ENCODE measurements around the gene CAB39L. TPM values are rescaled to one million over a fixed set of nuclear protein-coding genes. Genes with fewer than 3 reads are reported as not detected.
A peak's percentile ranks its signal among the peaks of the same experiment; 100 is the strongest.

The CAB39L gene
- total and polyA plus RNA-seq, 2 of the 13 experiments (the other 11 are each of a cell fraction or from before 2014, with no cell fraction given): 3.1 to 6.1 TPM

GRCh38 chr13:49450105-49450819 lies 6.4 kb upstream of the CAB39L start (continued):
- no peak for TF ChIP-seq GMEB2 (CRISPR knock-in tag; IDR thresholded peaks at IDR 0.05; ENCODE audit: low read depth)
- TF ChIP-seq ZNF7 (CRISPR knock-in tag; IDR thresholded peaks at IDR 0.05): no peak

- ChIA-PET POLR2A (no interaction called here), CTCF (ENCODE audit: low intra/inter-chr PET ratio, low total read pairs) (no interaction called here)
- Histone ChIP-seq H2AFZ (ENCODE audit: low read length) (no peak overlapping the region), H3K27me3 (ENCODE audit: control insufficient read depth in 1 of 2, insufficient read depth in 2 of 2, low read length in 2 of 2) (no peaks in the 10 kb centered on the region; a peak in 1 of 5 replicates), H3K79me2 (ENCODE audit: insufficient read depth, low read length) (peaks cover 42% of the 10 kb centered on the region), H3K9me3 (ENCODE audit: low read length) (no peaks in the 10 kb centered on the region), H3K27ac (ENCODE audit: extremely low read length, insufficient read depth, low read length) (no peak overlapping the region), H3K4me1 (ENCODE audit: insufficient read depth, low read length) (peaks cover 36% of the 10 kb centered on the region), H3K4me3 (replicated peaks in 1 of 3; ENCODE audit: insufficient read depth in 1 of 3, low read depth in 2 of 3, low read length in 3 of 3) (no peak overlapping the region), H3K36me3 (replicated peaks in 1 of 2; ENCODE audit: control insufficient read depth in 1 of 2, insufficient read depth in 2 of 2, low read length in 2 of 2) (0 out of 5 replicates have a peak, but pooled peaks cover 0 to 2% of the 10 kb centered on the region in 2 experiments), H4K20me1 (ENCODE audit: insufficient read depth, low read length) (no peaks in the 10 kb centered on the region), H3K9ac (ENCODE audit: insufficient read depth, low read depth, low read length) (no peak overlapping the region), H3K4me2 (ENCODE audit: low read depth, low read length) (0 out of 2 replicates have a peak overlapping the region, but pooled peaks have one; percentile 71)
- no TSS peak for BruUV-seq (replicated peaks)
- intact Hi-C loops (cut with micrococcal nuclease; ENCODE audit: unreplicated experiment): no loop called here
- FAIRE-seq (no peak), ATAC-seq (no peak), DNase-seq (ENCODE audit: low spot score) (no peak)
- 97% methylated on average over 2 of the region's 2 CpGs for WGBS (ENCODE audit: low lambda C conversion rate)
- in situ Hi-C loops (cut with HindIII; ENCODE audit: extremely low pct_ligation_motif_present, low pct_unique_long_range_greater_than_20kb): no loop called here
- TF ChIP-seq ZNF3 (CRISPR knock-in tag; IDR thresholded peaks at IDR 0.05): no peak
- no peak for TF ChIP-seq RXRA (CRISPR knock-in tag; IDR thresholded peaks at IDR 0.05)
- no peak for TF ChIP-seq BCL3 (CRISPR knock-in tag; IDR thresholded peaks at IDR 0.05)
- TF ChIP-seq SOX5 (CRISPR knock-in tag; IDR thresholded peaks at IDR 0.05; ENCODE audit: borderline replicate concordance): no peak
- no peak for TF ChIP-seq ZNF543 (CRISPR knock-in tag; IDR thresholded peaks at IDR 0.05)
- TF ChIP-seq THAP9 (CRISPR knock-in tag; IDR thresholded peaks at IDR 0.05; ENCODE audit: borderline replicate concordance): no peak
- TF ChIP-seq MAFF (IDR thresholded peaks at IDR 0.05; ENCODE audit: low read depth, low read length): peak; percentile 51; the same call in 1 of the 2 replicates
- TF ChIP-seq EP300 (IDR thresholded peaks at IDR 0.05; ENCODE audit: low read depth in 2 of 2, low read length in 2 of 2): no peak
- TF ChIP-seq EP300 (CRISPR knock-in tag; IDR thresholded peaks at IDR 0.05; ENCODE audit: borderline replicate concordance): no peak
- peak; percentile 28 to 69; a peak in 2 of 4 replicates for TF ChIP-seq MAFK (conservative IDR thresholded peaks at IDR 0.05 in 1 of 2, IDR thresholded peaks at IDR 0.05 in 1 of 2; ENCODE audit: low read length in 2 of 2)
These were observed 4.9 kb upstream of the CAB39L start for GRCh38 chr13:49448753-49449152.

Measured in HepG2 (cell line).